ENCODE measurements around the gene CCL2. TPM values are rescaled to one million over a fixed set of nuclear protein-coding genes. Genes with fewer than 3 reads are reported as not detected.

CCL2 gene
- total RNA-seq, 1 donor from 2014 or later = 1.4 TPM

DNA sequence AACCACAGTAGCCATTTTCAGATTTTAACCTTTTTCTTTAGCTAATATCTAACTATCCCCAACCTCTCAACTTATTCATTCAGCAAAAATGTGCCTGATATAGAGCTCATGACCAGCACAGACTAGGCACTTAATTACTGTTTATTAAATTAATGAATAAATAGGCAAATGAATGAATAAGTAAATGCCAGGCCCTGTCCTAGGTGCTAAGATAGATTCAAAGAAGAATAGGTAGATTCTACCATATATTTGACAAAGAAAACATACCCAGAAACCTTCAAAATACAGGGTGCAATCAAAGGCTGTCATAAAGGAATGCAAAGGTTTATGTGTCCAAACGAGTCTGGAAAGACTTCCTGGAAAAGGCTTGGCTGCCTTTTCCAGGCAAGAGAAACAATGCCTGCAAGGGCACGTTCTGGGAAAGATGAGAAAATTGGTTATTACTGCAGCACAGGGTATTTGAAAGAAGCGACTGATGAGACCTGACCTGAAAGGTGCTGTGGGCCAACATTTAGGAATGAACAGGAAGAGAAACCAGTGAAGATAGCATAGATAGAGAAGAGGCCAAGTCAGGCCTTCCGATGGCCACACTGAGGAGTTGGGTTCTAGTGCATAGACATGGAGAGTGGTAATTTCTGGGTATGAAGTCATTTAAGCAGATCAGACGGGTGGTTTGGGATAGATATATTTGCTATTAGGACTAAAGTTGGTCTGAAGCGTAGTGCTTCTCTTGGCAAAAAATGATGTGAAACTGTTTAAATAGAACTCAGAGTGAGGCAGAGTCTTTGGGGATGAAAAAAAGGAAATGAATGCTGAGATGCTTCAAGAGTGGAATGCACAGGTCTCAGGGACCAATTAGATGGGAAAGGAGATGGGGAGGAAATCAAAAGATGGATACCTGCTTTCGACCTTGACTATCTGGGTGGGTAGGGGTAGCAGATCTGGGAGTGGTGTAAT is 11.4 kb upstream of the CCL2 start:
- H3K36me3 Mint-ChIP-seq (ENCODE audit: low read depth, unreplicated experiment) = no peaks in the 10 kb centered on the region
- no peak for DNase-seq (ENCODE audit: low spot score)
- no peaks in the 10 kb centered on the region for H3K9me3 Mint-ChIP-seq (ENCODE audit: unreplicated experiment)
- TF ChIP-seq, protein P1, sequence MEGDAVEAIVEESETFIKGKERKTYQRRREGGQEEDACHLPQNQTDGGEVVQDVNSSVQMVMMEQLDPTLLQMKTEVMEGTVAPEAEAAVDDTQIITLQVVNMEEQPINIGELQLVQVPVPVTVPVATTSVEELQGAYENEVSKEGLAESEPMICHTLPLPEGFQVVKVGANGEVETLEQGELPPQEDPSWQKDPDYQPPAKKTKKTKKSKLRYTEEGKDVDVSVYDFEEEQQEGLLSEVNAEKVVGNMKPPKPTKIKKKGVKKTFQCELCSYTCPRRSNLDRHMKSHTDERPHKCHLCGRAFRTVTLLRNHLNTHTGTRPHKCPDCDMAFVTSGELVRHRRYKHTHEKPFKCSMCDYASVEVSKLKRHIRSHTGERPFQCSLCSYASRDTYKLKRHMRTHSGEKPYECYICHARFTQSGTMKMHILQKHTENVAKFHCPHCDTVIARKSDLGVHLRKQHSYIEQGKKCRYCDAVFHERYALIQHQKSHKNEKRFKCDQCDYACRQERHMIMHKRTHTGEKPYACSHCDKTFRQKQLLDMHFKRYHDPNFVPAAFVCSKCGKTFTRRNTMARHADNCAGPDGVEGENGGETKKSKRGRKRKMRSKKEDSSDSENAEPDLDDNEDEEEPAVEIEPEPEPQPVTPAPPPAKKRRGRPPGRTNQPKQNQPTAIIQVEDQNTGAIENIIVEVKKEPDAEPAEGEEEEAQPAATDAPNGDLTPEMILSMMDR (IDR thresholded peaks at IDR 0.05; ENCODE audit: unreplicated experiment) = no peak
- no peaks in the 10 kb centered on the region for H3K27me3 Mint-ChIP-seq (ENCODE audit: unreplicated experiment)
- no peak overlapping the region for H3K27ac Mint-ChIP-seq (ENCODE audit: unreplicated experiment)
- H3K4me3 Mint-ChIP-seq (ENCODE audit: unreplicated experiment) = no peak overlapping the region
- peaks cover 28% of the 10 kb centered on the region for H3K4me1 Mint-ChIP-seq (ENCODE audit: unreplicated experiment)

DNA sequence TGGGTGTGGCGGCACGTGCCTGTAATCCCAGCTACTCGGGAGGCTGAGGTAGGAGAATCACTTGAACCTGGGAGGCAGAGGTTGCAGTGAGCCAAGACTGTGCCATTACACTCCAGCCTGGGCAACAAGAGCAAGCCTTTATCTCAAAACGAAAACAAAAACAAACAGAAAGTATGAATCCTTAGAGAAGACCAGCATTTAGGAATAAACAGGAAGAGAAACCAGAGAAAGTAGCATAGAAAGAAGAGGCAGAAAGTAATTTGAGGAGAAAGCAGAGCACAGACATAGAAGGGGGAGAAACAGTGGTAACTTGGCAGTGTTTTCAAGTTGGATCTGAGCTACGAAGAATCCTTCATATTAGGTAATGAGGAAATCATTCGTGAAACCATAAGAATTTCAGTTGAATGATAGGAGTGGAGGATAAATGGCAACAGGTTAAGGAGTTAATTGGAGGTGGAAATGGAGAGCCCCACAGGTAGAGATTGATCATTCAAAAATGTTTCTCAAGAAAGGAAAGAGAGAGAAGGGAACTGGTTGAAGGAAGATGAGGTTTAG is 9.7 kb upstream of the CCL2 start:
- H3K9me3 Mint-ChIP-seq (ENCODE audit: unreplicated experiment) = no peaks in the 10 kb centered on the region
- H3K4me1 Mint-ChIP-seq (ENCODE audit: unreplicated experiment) = peaks cover 17% of the 10 kb centered on the region
- no peak for DNase-seq (ENCODE audit: low spot score)
- H3K27ac Mint-ChIP-seq (ENCODE audit: unreplicated experiment) = no peak overlapping the region
- H3K36me3 Mint-ChIP-seq (ENCODE audit: low read depth, unreplicated experiment) = no peaks in the 10 kb centered on the region
- TF ChIP-seq, protein P1 (IDR thresholded peaks at IDR 0.05; ENCODE audit: unreplicated experiment) = no peak
- H3K4me3 Mint-ChIP-seq (ENCODE audit: unreplicated experiment) = no peak overlapping the region
- peaks cover 2% of the 10 kb centered on the region for H3K27me3 Mint-ChIP-seq (ENCODE audit: unreplicated experiment)

DNA sequence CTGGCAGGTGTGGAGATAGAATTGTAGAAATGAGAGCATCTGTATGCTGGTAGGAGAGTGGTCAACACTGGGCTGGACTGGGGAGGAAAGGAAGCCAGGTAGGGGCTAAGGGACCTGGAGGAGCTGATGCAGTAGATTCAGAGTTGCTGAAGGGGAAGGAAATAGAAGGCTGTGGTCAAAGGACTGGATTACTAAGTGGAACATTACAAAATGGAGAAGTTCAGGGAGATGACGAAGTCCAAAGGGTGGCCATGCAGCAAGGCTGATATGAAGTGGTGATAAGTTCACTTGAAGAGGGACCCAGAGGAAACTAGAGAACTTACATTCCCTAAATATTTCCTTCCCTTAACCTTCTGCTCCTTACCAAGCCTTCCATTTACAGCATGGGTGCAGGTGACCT is 8.6 kb upstream of the CCL2 start:
- Mint-ChIP-seq H3K36me3 (ENCODE audit: low read depth, unreplicated experiment) (no peaks in the 10 kb centered on the region), H3K27ac (ENCODE audit: unreplicated experiment) (no peak overlapping the region), H3K4me3 (ENCODE audit: unreplicated experiment) (no peak overlapping the region), H3K27me3 (ENCODE audit: unreplicated experiment) (peaks cover 4% of the 10 kb centered on the region), H3K9me3 (ENCODE audit: unreplicated experiment) (no peaks in the 10 kb centered on the region), H3K4me1 (ENCODE audit: unreplicated experiment) (peaks cover 9% of the 10 kb centered on the region)
- DNase-seq (ENCODE audit: low spot score) = no peak
- TF ChIP-seq, protein P1 (IDR thresholded peaks at IDR 0.05; ENCODE audit: unreplicated experiment) = no peak

DNA sequence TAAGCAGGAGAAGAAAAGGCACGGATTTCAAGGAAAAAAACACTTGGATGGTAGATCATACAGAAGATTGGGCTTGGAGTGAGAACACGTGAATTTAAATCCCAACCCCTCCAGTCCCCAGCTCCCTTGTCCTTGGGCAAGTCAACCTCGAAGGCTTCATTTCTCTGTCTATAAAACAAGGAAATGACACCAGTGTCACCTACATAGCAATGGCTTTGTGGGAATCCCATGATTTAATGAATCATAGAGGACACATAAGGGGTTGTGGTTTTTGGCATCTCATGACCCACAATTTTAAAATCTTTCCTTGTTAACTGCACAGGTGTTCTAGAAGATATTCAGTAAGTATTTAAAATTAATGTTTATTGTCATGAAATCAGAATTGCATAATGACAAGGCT is 8.2 kb upstream of the CCL2 start:
- no peak overlapping the region for H3K27ac Mint-ChIP-seq (ENCODE audit: unreplicated experiment)
- TF ChIP-seq, protein P1 (IDR thresholded peaks at IDR 0.05; ENCODE audit: unreplicated experiment) = no peak
- no peak for DNase-seq (ENCODE audit: low spot score)
- no peaks in the 10 kb centered on the region for H3K36me3 Mint-ChIP-seq (ENCODE audit: low read depth, unreplicated experiment)
- no peaks in the 10 kb centered on the region for H3K9me3 Mint-ChIP-seq (ENCODE audit: unreplicated experiment)
- H3K4me3 Mint-ChIP-seq (ENCODE audit: unreplicated experiment) = no peak overlapping the region
- peaks cover 8% of the 10 kb centered on the region for H3K4me1 Mint-ChIP-seq (ENCODE audit: unreplicated experiment)
- H3K27me3 Mint-ChIP-seq (ENCODE audit: unreplicated experiment) = peaks cover 4% of the 10 kb centered on the region

DNA sequence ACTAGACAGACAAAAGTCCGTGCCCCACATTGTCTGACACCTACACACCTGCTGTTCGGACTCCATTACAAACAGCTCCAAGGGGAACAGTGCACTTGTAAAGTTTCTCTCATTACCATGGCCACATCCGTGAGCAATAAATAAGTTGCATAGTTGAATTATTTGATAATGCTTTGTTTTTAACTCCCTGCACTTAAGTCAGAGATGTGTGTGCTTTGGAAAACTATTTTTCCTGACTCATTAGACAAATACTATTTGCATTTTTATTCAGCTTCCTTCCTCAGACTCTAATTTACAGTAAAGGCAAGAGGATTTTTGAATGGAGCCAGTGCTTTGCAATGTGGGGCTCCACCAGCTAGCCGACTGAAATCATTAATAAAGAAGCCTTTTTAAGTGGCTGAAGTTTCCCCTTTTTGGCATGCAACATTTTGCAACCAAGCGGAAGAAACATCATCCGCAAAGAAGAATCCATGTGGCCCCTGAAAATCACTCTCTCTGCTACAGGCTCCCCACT is 6.5 kb upstream of the CCL2 start:
- no peak for DNase-seq (ENCODE audit: low spot score)
- Mint-ChIP-seq H3K27me3 (ENCODE audit: unreplicated experiment) (peaks cover 4% of the 10 kb centered on the region), H3K4me3 (ENCODE audit: unreplicated experiment) (no peak overlapping the region), H3K27ac (ENCODE audit: unreplicated experiment) (no peak overlapping the region), H3K9me3 (ENCODE audit: unreplicated experiment) (no peaks in the 10 kb centered on the region), H3K36me3 (ENCODE audit: low read depth, unreplicated experiment) (no peaks in the 10 kb centered on the region), H3K4me1 (ENCODE audit: unreplicated experiment) (peaks cover 11% of the 10 kb centered on the region)
- TF ChIP-seq, protein P1 (IDR thresholded peaks at IDR 0.05; ENCODE audit: unreplicated experiment) = no peak

Measured in endothelial cell (in vitro differentiated cells).